ENCODE data around the gene ABCA3.

The ABCA3 gene

DNA sequence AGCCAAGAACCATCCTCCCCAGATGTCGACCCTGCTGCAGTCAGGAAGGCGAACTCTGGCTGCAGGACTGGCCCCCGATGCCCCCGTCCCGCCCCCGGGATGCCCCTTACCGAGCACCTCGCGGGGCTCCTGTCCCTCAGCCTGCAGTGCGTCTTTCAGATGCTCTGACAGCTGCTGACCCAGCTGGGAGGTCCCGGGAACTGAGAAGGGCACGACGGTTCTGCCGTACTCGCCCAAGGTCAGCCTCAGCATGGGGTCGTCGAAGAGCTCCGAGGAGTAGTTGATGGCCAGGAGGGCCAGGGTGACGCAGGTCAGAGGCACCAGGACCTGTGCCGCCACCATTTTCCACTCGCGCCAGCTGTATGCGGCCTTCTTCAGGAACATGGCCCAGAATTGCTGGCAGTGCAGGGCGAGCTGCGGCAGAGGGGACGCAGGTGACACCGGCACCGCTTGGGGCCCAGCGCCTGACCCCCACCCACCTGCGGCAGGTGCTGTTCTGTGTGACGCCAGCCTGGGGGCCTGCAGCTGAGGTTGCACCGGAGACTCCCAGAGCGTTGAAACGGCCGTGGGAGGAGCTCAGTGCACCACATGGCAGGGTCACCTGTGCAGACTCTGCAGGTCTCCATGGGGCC is 52.5 kb downstream of the ABCA3 start:
- Histone ChIP-seq H3K4me3 (ENCODE audit: low read depth, low read length) (no peak overlapping the region), H3K9ac (ENCODE audit: low read depth, low read length) (no peak overlapping the region), H3K4me1 (ENCODE audit: control insufficient read depth, insufficient read depth, low read length) (no peaks in the 10 kb centered on the region), H3K27ac (ENCODE audit: low read depth, low read length) (no peak overlapping the region), H3K36me3 (ENCODE audit: control insufficient read depth, insufficient read depth, low read length) (no peaks in the 10 kb centered on the region), H3K27me3 (ENCODE audit: control insufficient read depth, insufficient read depth, low read length) (no peaks in the 10 kb centered on the region), H3K9me3 (ENCODE audit: control insufficient read depth, insufficient read depth, low read length) (no peaks in the 10 kb centered on the region)

DNA sequence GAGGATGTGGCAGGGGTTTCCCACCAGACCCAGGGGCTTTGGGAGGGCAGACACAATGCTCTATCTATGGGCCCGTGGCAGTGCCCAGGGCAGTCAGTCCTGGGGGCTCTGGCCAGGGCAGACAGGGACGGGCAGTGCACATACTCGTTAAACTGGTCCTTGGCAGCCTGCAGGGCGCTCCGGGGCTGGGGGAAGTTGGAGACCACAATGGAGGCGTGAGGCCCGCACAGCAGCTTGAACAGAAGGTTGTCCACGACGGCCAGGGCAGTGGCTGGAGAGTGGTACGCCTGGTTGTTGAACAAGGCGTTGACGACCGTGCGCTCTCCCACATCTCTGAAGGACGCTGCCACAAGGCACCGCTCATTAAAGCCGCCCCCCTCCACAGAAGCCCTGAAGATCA is 54.0 kb downstream of the ABCA3 start:
- H3K27me3 ChIP-seq (ENCODE audit: control insufficient read depth, insufficient read depth, low read length) = no peaks in the 10 kb centered on the region
- H3K27ac ChIP-seq (ENCODE audit: low read depth, low read length) = no peak overlapping the region
- no peaks in the 10 kb centered on the region for H3K36me3 ChIP-seq (ENCODE audit: control insufficient read depth, insufficient read depth, low read length)
- no peaks in the 10 kb centered on the region for H3K4me1 ChIP-seq (ENCODE audit: control insufficient read depth, insufficient read depth, low read length)
- no peak overlapping the region for H3K4me3 ChIP-seq (ENCODE audit: low read depth, low read length)
- no peaks in the 10 kb centered on the region for H3K9me3 ChIP-seq (ENCODE audit: control insufficient read depth, insufficient read depth, low read length)
- H3K9ac ChIP-seq (ENCODE audit: low read depth, low read length) = no peak overlapping the region

DNA sequence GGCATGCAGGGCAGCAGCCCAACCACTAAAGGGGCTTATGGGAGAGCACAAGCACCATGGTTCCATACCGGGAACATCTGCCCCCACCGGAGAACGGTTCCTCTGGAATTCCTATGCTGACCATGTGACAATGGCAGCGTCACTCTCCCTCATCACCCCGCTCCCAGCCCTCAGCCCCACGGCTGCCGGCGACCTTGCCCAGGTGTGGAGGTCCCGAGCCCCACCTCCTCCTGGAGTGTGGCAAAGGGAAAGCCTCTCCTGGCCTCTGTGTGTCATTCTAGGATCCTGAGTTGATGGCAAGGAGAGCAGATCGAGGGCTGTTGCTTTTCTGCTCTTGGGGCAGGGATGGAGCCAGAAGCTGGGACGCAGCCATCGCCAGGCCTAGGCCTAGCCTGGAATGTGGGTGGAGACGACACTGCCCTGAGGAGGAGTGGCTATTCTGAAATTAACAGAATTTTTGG is 54.8 kb downstream of the ABCA3 start:
- no peaks in the 10 kb centered on the region for H3K36me3 ChIP-seq (ENCODE audit: control insufficient read depth, insufficient read depth, low read length)
- no peaks in the 10 kb centered on the region for H3K9me3 ChIP-seq (ENCODE audit: control insufficient read depth, insufficient read depth, low read length)
- H3K27me3 ChIP-seq (ENCODE audit: control insufficient read depth, insufficient read depth, low read length) = no peaks in the 10 kb centered on the region
- H3K4me3 ChIP-seq (ENCODE audit: low read depth, low read length) = no peak overlapping the region
- no peak overlapping the region for H3K9ac ChIP-seq (ENCODE audit: low read depth, low read length)
- H3K27ac ChIP-seq (ENCODE audit: low read depth, low read length) = no peak overlapping the region
- H3K4me1 ChIP-seq (ENCODE audit: control insufficient read depth, insufficient read depth, low read length) = no peaks in the 10 kb centered on the region

DNA sequence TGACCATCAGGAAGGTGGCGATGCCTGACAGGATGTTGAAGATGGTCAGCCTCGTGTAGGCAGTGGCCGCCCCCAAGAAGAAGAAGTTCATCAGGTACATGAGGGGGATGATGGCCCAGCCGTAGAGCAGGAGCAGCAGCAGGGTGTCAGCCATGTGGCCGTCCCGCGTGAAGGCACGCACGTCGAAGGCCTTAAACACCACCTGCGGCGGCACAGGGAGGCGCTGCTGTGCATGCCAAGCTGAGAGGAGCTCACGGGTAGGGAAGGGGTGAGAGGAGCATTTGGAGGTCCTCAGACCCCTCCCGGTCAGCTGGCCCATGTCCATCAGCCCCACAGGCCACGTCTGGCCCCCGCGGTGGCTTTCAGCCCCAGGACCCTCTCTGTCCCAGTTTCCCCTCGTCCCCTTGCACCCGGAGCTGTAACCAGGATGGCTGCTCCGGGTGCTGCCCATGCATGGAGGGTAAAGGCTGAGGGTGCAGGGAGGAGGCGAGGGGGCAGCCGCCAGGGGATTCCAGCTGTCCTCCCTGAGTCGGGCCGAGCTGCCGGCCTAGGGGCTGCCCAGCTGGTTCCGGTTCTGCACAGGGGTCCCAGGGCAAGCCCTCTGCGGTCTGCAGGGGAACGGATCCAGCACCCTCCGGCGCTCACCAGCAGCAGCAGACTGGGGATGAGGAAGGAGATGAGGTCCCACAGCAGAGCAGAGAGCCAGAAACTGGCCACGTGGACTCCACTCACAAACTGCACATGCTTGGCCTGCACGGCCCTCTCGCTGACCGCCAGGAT is 55.5 kb downstream of the ABCA3 start:
- no peak overlapping the region for H3K9ac ChIP-seq (ENCODE audit: low read depth, low read length)
- no peak overlapping the region for H3K27ac ChIP-seq (ENCODE audit: low read depth, low read length)
- H3K9me3 ChIP-seq (ENCODE audit: control insufficient read depth, insufficient read depth, low read length) = no peaks in the 10 kb centered on the region
- H3K36me3 ChIP-seq (ENCODE audit: control insufficient read depth, insufficient read depth, low read length) = no peaks in the 10 kb centered on the region
- no peak overlapping the region for H3K4me3 ChIP-seq (ENCODE audit: low read depth, low read length)
- H3K4me1 ChIP-seq (ENCODE audit: control insufficient read depth, insufficient read depth, low read length) = no peaks in the 10 kb centered on the region
- H3K27me3 ChIP-seq (ENCODE audit: control insufficient read depth, insufficient read depth, low read length) = no peaks in the 10 kb centered on the region

- no peak overlapping the region for H3K4me3 ChIP-seq (ENCODE audit: low read depth, low read length)
- no peaks in the 10 kb centered on the region for H3K9me3 ChIP-seq (ENCODE audit: control insufficient read depth, insufficient read depth, low read length)
- no peaks in the 10 kb centered on the region for H3K4me1 ChIP-seq (ENCODE audit: control insufficient read depth, insufficient read depth, low read length)
- no peak overlapping the region for H3K27ac ChIP-seq (ENCODE audit: low read depth, low read length)
- no peaks in the 10 kb centered on the region for H3K36me3 ChIP-seq (ENCODE audit: control insufficient read depth, insufficient read depth, low read length)
- H3K27me3 ChIP-seq (ENCODE audit: control insufficient read depth, insufficient read depth, low read length) = no peaks in the 10 kb centered on the region
- H3K9ac ChIP-seq (ENCODE audit: low read depth, low read length) = no peak overlapping the region
These were observed 56.3 kb downstream of the ABCA3 start for GRCh38 chr16:2284001-2284770.

DNA sequence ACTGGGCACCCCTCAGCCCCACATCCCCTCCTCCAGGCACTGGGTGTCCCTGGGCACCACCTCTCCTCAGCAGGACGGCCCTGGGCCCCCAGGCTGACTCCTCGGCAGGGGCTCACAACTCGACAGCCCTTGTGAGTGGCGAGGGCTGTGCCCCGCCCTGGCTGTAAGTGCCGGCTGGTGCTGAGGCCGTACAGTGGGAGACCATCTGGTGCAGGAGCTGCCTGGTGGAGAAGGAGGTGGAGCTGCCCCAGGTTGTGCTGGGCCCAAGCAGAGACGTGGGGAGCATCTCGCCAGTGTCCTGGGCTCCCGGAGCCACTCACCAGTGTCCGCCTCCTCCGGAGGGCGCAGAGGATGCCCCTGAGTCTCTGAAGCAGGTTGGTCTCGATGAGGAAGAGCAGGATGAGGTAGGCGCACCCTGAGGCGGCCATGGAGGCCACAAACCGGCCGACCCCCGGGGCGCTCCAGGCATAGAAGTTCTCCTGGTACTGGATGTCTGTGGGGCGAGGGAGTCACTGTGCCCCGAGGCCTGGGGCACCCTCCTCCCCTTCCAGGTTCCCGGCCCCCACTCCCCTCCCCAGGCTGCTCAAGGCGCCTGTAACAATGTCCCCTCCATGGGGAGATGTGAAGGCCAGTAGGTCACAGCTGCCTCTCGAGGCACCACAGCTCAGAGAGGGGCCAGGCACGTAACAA is 57.5 kb downstream of the ABCA3 start:
- no peaks in the 10 kb centered on the region for H3K9me3 ChIP-seq (ENCODE audit: control insufficient read depth, insufficient read depth, low read length)
- H3K27me3 ChIP-seq (ENCODE audit: control insufficient read depth, insufficient read depth, low read length) = no peaks in the 10 kb centered on the region
- no peak overlapping the region for H3K9ac ChIP-seq (ENCODE audit: low read depth, low read length)
- no peaks in the 10 kb centered on the region for H3K4me1 ChIP-seq (ENCODE audit: control insufficient read depth, insufficient read depth, low read length)
- H3K4me3 ChIP-seq (ENCODE audit: low read depth, low read length) = no peak overlapping the region
- H3K36me3 ChIP-seq (ENCODE audit: control insufficient read depth, insufficient read depth, low read length) = no peaks in the 10 kb centered on the region
- H3K27ac ChIP-seq (ENCODE audit: low read depth, low read length) = no peak overlapping the region

- no peak overlapping the region for H3K9ac ChIP-seq (ENCODE audit: low read depth, low read length)
- H3K4me1 ChIP-seq (ENCODE audit: control insufficient read depth, insufficient read depth, low read length) = no peaks in the 10 kb centered on the region
- H3K4me3 ChIP-seq (ENCODE audit: low read depth, low read length) = no peak overlapping the region
- no peaks in the 10 kb centered on the region for H3K9me3 ChIP-seq (ENCODE audit: control insufficient read depth, insufficient read depth, low read length)
- no peaks in the 10 kb centered on the region for H3K36me3 ChIP-seq (ENCODE audit: control insufficient read depth, insufficient read depth, low read length)
- no peak overlapping the region for H3K27ac ChIP-seq (ENCODE audit: low read depth, low read length)
- no peaks in the 10 kb centered on the region for H3K27me3 ChIP-seq (ENCODE audit: control insufficient read depth, insufficient read depth, low read length)
These were observed 58.3 kb downstream of the ABCA3 start for GRCh38 chr16:2282262-2282661.

GRCh38 chr16:2280981-2281542 is 59.5 kb downstream of the ABCA3 start:
- Histone ChIP-seq H3K4me1 (ENCODE audit: control insufficient read depth, insufficient read depth, low read length) (no peaks in the 10 kb centered on the region), H3K27ac (ENCODE audit: low read depth, low read length) (no peak overlapping the region), H3K4me3 (ENCODE audit: low read depth, low read length) (no peak overlapping the region), H3K27me3 (ENCODE audit: control insufficient read depth, insufficient read depth, low read length) (no peaks in the 10 kb centered on the region), H3K9ac (ENCODE audit: low read depth, low read length) (no peak overlapping the region), H3K36me3 (ENCODE audit: control insufficient read depth, insufficient read depth, low read length) (no peaks in the 10 kb centered on the region), H3K9me3 (ENCODE audit: control insufficient read depth, insufficient read depth, low read length) (no peaks in the 10 kb centered on the region)

DNA sequence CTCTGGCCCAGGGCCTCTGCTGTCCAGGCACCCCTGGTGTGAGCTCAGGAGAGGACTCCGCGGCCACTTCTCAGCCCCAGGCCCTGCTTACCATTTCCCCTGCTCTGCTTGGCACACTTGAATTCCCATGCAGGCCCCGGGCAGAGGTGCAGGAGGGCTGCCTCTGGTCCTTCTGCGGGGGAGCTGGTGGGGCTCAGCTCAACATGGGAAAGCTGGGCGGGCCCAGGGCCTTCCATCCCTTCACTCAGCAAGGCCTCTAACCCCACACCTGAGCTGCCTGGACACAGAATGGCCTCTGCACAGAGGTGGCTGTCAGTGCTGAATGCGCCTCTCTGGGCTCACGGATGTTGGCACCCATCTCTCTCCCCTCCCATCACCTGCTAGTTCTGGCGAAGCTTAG is 60.1 kb downstream of the ABCA3 start:
- Histone ChIP-seq H3K9me3 (ENCODE audit: control insufficient read depth, insufficient read depth, low read length) (no peaks in the 10 kb centered on the region), H3K27me3 (ENCODE audit: control insufficient read depth, insufficient read depth, low read length) (no peaks in the 10 kb centered on the region), H3K9ac (ENCODE audit: low read depth, low read length) (no peak overlapping the region), H3K4me3 (ENCODE audit: low read depth, low read length) (no peak overlapping the region), H3K27ac (ENCODE audit: low read depth, low read length) (no peak overlapping the region), H3K36me3 (ENCODE audit: control insufficient read depth, insufficient read depth, low read length) (no peaks in the 10 kb centered on the region), H3K4me1 (ENCODE audit: control insufficient read depth, insufficient read depth, low read length) (no peaks in the 10 kb centered on the region)

DNA sequence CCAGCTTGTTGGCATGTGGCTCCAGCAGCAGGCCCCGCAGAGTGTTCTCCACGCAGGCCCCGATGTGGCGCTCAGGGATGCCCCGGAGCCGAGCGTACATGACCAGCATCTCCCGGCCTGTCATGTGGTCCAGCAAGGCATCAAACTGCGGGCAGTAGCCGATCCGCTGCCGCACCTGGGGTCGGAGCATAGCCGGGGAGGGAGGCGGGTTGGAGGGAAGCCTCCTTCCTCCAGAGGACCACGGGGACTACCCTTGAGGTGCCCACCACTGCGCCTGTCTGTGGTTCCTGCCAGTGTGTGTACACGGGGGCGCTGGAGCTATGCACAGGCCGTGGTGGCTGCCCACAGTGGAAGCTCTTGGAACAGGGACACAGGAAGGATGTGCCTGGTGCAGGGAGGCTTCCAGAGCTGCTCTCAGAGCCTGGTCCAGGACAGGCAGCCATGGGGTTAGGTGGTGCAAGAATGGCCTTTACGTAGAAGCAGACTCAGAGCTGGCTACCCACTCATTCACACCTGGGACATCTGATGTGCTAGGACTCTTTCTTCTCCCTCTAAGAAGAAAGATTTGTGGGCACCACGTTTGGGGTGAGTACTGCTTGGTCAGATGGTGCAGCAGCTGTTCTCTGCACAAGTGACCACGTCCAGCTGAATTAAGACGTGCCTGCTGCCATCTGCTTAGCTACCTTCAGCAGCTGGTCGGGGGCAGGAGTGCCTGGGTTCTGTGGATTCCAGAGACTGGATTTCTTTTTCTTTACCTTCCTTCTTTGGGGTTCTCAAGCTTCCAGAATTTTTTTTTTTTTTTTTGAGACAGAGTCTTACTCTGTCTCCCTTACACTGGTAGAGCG is 61.4 kb downstream of the ABCA3 start:
- Histone ChIP-seq H3K27me3 (ENCODE audit: control insufficient read depth, insufficient read depth, low read length) (no peaks in the 10 kb centered on the region), H3K36me3 (ENCODE audit: control insufficient read depth, insufficient read depth, low read length) (no peaks in the 10 kb centered on the region), H3K27ac (ENCODE audit: low read depth, low read length) (no peak overlapping the region)

More for the DNA sequence above, 61.4 kb downstream of the ABCA3 start:
- no peak overlapping the region for H3K9ac ChIP-seq (ENCODE audit: low read depth, low read length)
- H3K4me3 ChIP-seq (ENCODE audit: low read depth, low read length) = no peak overlapping the region
- H3K9me3 ChIP-seq (ENCODE audit: control insufficient read depth, insufficient read depth, low read length) = no peaks in the 10 kb centered on the region
- H3K4me1 ChIP-seq (ENCODE audit: control insufficient read depth, insufficient read depth, low read length) = no peaks in the 10 kb centered on the region

Data from HUES48 (cell line).